ENCODE measurements around the gene ALKBH2.

ALKBH2 gene

DNA sequence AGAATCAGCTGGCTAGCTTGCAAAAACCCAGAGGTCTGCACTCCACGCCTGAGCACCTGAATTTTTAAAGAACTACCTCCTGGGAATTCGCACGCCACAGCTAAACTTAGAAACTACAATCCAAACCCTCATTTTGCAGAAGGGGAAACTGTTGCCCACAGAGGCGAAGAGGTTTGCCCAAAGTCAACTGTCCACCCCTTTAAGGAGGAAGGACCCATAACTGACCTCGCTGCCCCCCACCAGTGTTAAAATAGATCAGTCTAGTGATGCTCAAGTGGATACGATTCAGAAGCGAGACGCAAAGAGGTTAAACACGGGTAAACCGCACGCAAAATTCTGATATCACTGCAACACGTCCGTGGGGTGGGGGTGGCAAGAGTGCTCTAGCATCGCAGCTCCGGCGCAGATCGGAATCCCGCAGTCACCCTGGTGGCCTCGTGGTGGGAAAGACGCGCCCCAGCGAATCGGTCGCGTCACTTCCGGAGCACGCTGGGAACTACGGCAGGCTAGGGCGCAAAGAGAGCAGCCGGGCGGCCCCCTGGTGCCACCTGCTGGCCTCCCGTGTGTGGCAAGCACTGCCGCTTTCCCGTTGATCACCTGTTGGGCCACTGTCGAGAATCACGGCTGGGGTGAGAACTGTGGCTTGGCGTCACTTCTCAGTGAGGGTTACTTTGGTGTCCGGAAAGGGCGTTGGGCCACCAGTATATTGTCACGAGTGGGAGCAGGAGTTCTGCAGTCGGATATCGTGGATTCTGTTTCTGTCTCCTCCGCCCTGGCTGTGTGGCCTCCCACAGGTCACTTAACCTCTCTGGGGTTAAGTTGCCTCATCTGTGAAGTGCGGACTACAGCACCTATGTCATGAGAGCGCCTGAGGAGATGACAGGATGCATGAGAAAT lies at the start of gene ALKBH2:
TSS of gene ALKBH2 (minus strand) at position 451 of the 897 bp plus-strand sequence. CDS start 686 bp downstream, outside the sequence.
- peak; percentile 95 to 96 for DNase-seq

DNA sequence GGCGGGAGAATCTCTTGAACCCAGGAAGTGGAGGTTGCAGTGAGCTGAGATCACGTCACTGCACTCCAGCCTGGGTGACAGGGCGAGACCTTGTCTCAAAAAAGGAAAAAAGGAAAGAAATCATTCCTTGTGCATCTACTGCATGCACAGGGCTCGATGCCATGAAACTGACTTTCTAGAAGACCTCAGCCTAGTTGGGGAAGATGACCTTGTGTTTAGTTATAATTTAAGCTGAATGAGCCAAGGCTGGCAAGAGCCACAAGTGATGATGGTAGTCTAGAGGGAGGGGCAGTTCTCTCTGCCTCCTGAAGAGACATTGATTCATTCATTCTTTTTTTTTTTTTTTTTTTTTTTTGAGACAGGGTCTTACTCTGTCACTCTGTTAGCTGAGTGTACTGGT lies 47.3 kb upstream of the ALKBH2 start:
- no peak for DNase-seq

DNA sequence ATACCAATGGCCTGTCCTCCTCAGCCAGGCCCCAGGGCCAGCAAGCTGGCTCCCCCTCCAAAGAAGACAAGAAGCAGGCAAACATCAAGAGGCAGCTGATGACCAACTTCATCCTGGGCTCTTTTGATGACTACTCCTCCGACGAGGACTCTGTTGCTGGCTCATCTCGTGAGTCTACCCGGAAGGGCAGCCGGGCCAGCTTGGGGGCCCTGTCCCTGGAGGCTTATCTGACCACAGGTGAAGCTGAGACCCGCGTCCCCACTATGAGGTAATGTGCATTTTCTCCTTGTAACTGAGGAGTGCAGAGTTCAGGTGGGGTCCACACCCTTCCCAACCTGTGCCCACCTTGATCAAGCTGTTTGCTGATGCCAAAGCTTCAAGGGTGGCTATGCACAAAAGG lies 46.5 kb upstream of the ALKBH2 start:
- no peak for DNase-seq

DNA sequence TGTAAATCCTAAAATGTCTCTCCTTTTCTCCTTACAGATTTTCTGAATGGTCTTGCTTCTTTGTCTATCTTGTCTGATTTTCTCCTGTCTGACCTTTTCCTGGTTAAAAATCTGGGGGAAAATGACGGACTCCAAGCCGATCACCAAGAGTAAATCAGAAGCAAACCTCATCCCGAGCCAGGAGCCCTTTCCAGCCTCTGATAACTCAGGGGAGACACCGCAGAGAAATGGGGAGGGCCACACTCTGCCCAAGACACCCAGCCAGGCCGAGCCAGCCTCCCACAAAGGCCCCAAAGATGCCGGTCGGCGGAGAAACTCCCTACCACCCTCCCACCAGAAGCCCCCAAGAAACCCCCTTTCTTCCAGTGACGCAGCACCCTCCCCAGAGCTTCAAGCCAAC lies 46.1 kb upstream of the ALKBH2 start:
- DNase-seq = no peak

DNA sequence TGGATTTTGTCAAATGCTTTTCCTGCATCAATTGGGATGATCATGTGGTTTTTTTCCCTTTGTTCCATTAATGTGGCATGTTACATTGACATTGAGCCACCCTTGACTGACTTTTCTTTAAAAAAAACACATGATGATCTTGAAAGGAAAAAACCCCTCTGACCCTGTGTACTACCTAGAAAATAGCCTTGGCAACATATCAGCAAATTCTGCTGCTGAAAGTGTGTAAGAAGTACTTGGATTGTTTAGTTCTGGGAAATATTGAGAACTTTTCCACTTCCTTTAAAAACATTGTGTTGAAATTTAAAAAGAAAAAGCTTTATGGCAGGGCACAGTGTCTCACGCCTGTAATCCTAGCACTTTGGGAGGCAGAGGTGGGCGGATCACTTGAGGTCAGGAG lies 43.8 kb upstream of the ALKBH2 start:
- no peak for DNase-seq

DNA sequence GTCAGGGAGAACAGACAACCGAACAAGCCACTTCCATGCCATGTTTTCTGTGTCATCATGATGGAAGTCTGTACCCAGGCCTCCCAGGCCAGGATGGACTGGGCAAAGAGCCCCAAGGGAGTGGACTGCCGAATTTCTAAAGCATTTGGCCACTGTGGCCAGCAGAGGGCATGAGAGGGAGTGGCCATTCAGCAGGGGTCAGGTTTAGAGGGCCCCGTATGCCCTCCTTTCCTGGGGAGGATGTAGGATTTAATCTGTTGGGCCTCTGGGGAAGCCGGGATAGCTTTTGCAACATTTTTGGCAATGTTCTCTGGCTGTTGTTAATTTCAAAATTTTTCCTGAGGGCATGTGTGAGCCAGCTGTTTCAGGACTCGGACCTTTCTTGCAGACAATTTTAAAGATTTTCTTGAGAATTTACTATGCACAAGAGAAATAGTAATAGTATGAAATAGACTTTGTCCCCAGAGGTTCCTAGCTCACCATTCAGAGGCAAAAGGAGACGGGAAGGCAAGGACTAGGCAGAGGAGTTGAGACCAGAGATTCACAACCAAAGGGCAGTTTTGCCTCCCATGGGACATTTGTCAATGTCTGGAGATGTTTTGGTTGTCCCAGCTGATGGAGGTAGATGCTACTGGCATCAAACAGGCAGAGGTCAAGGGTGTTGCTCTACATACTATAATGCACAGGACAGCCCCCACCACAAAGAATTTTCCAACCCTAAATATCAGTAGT lies 41.1 kb upstream of the ALKBH2 start:
- DNase-seq = no peak

DNA sequence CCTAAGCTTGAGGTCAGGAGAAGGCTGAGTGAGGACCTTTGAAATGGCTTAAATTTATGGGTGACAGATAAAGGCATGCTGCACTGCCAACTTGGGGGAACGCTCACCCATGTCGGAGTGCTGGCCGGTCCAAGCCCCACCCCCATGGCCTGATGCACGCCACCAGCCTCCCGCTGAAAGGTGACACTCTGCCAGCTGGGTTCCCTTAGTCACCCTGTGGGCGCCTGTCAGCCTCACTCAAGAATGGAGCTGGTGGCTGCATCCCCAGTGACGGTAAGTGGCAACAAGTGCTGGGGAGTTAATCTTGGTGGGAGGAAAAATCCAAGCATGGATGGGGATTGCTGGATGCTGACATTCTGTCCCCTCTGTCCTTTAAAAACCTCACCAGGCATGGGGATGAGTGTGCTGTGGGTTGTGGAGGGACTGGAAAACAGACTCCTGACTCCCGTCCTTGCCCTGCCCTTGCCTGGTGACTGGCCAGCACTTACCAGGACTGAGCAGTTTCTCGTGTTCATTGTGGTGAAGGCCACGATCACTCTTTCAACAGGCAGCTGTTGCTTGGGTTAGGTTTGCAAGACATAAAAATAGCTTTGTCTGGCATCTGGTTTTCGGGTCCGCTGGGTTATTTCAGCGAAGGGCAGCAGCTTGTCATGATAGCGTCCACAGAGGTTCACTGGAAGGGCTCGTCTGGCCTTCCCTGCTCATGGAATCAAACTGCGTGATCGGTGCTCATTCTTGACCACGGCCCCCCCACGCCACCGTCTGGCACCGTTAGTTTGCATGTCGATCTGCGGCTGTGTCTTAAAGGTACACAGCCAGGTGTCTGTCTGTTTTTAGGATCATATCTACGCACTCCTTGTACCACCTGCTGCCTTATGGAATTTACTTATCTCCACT lies 38.1 kb upstream of the ALKBH2 start:
- no peak for DNase-seq

DNA sequence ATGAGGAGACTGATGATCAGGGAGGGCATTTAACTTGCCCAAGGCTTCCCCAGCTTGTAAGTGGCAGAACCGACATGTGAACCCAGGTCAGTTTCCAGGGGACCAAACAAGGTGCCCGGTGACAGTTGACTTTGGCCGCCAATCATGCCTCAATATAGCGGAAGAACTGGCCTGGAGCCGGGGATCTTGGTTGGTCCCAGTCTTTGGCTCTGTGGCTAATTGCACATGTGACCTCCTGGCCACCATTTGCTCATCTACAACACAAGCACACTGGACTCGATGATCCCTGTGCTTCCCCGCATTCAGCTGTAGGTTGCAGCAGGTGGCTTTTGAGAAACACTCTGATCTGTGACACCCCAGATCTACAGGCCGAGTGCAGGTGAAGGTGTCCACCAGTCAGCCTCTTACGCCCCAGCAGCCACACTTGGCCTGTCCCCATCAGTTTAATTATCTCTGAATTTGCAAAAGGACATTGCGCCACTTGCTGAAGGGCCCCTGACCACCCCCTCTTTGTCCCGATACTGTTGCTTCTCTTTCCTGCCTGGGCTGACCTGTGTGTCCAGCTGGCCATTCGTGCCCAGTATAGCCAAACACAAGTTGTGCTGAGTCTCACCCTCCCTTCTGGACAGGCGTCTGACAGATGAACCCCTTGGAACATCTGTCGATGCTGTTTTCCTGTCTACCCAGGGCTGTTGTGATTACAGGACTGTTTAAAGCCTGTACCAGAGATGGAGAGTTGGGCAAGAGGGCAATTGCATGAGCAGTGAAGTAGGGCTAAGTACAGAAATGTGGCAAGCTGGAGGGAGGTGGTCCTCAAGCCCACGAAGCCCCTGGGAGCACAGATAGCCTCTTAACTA lies 37.3 kb upstream of the ALKBH2 start:
- no peak for DNase-seq

DNA sequence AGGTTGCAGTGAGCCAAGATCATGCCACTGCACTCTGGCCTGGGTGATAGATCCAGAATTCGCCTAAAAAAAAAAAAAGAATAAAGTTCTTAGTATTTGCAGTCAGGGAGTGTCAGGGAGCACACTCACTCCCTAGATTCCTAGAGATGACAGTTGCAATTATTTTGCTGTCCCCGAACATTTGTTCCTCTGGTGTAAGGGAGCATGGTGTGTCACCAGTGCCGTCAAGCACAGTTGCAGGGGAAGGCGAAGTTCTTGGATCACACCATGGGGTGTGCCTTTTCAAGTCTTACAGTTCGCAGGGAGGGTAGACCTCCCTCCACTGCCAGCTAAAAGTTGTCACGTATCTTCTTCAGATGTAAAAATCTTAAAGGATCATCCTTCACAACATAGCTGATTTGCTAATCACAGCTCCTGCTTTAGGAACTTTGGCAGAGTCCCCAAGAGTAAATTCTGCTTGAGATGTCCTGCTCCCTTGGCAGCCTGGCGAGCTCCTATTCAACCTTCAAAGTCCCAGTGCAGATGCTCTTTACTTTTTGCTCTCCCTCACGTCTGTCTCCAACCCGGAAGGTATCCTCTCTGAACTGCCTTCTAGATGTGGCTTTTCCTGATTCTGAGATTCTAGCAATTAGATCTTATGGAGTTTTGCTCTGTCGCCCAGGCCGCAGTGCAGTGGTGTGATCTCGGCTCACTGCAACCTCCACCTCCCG lies 34.4 kb upstream of the ALKBH2 start:
- no peak for DNase-seq

DNA sequence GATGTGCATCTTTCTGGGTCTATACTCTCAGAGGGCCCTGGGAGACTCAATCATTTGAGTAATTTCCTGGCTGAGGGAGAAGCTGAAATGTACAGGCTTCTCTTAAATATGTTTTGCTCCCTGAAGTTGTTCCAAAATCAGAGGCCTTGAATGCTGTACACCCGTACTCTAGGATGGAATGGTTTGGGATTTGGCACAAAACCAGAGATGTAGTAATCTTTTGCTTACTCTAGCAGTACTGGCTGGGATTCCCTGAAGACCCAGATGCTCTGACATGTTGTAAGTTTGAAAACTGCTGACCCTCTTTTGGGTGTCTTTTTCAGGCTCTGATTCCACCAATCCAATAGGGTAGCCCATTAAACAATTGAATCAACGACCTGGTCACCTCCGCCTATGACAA lies 33.5 kb upstream of the ALKBH2 start:
- DNase-seq = no peak

DNA sequence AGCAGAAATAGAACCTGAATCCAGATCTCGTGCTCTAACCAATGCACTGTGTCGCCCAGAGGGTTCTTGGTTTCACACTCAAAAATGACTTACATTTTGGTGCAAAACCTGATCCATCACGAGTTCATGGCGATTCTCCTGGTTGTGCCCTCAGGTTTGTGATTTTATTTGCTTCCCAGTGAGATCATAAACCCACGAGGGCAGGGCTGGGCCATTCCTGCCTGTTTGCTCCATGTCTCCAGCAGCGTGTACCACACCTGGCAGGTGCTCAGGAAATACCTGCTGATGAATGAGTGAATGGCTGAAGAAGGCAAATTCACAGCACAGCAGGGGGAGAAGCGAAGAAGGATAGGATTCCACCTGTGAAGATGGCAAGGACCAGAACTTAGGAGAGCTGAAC lies 32.5 kb upstream of the ALKBH2 start:
- no peak for DNase-seq

DNA sequence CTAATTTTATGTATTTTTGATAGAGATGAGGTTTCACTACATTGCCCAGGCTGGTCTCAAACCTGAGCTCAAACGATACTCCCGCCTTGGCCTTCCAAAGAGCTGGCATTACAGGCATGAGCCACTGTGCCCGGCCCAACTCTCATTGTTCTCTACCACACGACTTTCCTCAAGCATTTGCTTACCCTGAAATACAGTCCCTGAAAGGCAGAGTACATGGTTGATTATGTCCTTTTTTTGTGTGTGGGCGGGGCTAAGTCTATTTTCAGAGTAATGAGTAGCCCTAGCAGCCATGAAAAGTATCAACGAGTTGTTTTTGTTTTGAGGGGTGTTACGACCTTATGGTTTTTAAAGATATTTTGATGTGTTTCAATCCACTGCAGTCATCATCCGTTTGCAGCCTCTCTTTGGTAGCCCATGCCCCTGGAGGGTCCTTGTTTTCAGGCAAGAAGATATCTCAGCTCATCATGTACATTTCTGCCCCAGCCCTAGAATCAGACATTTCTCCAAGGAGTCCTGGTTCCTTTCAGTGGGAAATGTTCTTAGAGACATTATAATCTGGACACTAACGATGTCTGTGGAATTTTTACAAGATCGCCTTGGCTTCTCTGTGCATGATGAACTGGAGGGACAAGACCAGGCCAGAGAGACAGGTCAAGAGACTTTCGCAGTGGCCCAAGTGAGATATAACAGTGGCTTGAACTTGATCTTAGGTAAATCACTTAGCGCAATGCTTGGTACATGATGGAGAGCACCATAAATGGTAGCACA lies 31.8 kb upstream of the ALKBH2 start:
- DNase-seq = no peak

DNA sequence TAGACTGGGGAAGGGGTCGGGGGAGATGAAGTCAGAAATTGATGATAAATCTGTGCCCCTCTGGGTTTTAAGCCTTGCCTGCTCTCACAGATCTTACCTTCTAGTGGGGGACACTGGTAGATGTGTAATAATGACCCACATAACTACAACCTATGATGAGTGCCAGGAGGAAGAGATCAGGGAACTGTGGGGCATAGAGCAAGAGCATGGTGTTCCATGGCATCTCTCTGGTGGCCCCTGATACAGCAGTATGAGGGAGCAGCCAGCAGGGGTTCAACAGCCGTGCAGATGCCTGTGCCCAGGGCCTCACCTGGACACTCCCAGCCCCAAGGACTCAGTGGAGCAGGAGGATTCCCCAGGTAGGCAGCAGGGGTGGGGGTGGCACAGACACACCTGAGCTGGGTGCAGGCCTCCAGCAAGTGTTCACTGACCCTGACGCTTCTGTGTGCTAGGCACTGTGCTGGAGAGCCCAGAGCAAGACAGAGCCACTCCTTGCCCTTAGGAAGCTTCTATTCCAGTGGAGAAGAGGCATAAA lies 28.1 kb upstream of the ALKBH2 start:
- no peak for DNase-seq

DNA sequence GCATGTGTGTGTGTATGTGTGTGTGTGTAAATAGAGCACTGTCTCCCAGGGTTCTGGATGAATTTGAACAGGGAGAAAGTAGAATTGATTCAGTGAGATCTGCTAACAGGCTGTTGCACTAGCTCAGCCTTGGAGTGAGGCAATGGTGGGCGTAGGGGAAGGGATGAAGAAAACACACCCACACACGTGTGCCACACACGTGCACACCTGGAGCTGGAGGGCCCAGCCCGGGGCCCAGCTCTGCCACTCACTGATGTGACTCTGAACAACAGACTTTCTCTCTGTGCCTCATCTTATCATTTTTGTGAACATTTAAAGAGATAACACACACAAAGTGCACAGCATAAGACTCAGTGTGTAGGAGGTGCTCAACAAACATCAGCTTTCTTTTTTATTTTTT lies 27.3 kb upstream of the ALKBH2 start:
- DNase-seq = no peak

DNA sequence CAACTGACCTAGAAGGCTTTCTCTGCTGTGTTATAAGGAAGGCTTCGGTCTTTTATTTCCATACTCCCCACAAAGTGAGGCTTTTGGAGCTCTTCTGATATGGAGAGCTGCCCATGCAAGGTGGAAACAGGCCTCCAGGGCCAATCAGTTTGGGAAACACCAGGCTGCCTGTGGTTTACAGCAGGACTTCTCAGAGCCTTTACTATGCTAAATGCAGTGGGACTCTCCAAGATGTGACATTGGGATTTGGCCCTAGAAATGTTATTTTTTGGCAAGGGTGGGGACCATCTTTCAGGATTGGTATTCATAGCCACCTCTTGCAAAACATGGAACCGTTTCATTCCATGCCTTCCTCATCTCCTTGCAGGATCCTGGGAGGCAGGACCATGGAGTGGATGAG lies 26.8 kb upstream of the ALKBH2 start:
- no peak for DNase-seq

DNA sequence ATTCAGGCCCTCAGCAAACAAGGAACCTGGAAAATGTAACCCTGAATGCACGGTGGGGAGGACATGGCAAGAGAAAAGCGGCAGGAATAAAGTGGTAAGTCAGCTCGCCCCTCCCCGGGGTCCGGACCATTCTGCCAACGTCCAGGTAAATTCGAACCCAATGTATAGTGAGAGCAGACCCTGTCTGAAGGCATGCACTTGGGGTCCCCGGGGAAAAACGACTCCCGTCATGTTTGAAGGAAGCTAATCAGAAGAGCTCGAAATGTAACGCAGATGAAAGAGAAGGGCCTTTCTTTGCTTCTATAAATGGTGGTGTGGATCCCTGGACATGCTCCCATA lies 23.3 kb upstream of the ALKBH2 start:
- no peak for DNase-seq

DNA sequence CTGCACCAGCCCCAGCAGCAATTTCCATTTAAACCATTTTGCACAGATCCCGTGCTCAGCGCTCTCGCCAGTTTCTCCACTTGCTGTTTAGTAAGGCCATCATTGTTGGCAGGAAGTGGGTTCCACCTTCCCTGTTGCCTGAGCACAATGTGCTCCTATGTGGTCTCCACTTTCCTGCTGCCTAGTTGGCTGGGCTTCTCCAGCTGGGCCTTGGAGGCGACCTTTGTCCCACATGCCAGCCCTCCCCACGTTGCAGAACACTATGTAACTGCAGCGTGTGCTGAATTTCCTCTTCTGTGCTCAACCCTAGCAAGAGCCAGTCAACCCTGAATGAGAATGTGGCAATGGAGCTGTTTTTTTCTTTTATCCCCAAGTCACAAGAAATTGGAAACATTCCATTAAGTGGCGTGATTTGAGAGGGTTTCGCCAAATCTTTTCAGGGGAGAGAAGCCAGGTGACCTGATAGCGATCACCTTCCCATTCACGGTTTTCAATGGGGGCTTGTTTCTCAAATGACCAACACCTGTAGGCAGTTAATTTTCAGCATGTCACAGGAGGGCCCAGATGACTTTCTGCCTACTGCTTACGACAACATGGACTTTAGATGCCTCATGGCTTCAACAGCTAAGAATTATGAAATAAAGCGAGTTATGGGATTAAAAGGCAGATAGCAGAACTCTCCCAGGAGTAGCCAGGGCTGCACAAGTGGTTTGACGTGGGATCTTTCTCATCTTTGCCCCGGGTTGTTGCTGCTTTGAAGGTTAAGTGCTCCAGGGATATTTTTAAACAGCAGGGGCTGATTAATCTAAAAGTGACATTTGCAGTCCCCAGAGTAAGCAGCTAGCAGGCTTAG lies 22.7 kb upstream of the ALKBH2 start, which contains the start of gene ACACB:
TSS of gene ACACB (plus strand) at position 830 of the 853 bp plus-strand sequence. CDS start 22,819 bp downstream, outside the sequence.
- DNase-seq = no peak

DNA sequence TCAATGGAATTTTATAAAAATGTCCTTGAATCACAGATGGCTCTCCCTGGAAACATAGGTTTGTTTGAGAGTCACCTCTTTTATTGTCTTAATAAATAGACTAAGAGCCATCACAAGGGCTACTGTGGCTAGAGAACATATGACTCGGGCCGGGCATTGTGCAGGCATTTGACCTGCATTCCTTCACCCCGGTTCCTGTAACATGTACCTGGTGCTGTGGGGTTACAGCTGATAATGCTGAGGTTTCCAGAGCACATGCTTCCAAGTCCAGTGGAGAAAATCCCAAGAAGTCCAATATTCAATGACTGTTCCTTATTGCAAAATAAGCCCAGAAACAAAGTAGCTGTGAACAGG lies 22.1 kb upstream of the ALKBH2 start:
- DNase-seq = no peak

DNA sequence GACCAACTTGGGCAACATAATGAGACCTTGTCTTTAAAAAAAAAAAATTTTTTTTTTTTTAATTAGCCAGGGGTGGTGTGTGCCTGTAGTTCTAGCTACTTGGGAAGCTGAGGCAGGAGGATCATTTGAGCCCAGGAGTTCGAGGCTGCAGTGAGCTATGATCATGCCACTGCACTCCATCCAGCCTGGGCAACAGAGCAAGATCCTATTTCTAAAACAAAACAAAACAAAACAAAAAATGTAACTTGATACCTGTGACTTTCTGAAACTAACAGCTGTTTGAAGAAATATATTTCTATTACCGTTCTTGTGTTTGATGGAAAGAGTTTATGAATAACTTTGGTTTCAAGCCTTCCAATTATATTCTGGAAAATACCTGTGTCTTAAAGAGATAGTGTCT lies 21.4 kb upstream of the ALKBH2 start:
- no peak for DNase-seq

Data from activated T-cell treated with anti-CD3 and anti-CD28 coated beads, Interleukin-2, amount 50 U/mL, for 48 hours (primary cell).